Measurements from ENCODE around the gene PIK3C2A.

DNA sequence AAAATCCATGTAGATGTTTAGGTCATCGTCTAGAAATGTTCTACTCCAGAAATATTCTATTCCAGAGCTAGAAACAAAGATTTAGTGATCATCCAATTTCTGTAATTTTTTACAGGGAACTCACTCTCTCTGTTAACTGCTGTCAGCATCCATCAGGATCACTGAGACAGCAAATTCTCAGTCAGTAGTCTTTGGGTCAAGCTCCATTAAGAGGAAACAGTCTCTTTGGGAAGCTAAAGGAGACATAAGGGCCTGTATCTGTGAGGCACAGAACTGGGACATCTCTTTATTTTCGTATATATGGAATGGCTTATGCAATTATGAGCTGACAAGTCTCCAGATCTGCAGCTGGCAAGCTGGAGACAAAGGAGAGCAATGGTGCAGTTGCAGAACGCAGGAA lies 48.3 kb downstream of the PIK3C2A start:
- no peak for TF ChIP-seq CTCF (IDR thresholded peaks at IDR 0.05)
- TF ChIP-seq POLR2A (IDR thresholded peaks at IDR 0.05), result no peak
